HEK293 (cell line): ENCODE results near the gene MINDY2.
A peak's percentile ranks its signal among the peaks of the same experiment; 100 is the strongest.
"Not testable (repeated sequence)": the region's sequence is repeated elsewhere in the genome, so short reads cannot be mapped to it uniquely, and the experiment has no call there.

Source experiments
- CTCF ChIA-PET: fragments of 350-600 bp; formaldehyde crosslinking; extraction: SDS; loops from one replicate; lab custom pipeline; 2021; ENCODE audit warnings: antibody characterized with exemption; lab: Yijun Ruan, JAX
- POLR2A ChIA-PET: fragments of 300-600 bp; formaldehyde crosslinking; extraction: SDS; loops from one replicate; lab custom pipeline; 2020; ENCODE audit warnings: antibody characterized with exemption, inconsistent platforms; lab: Yijun Ruan, JAX
- H3K27ac ChIP-seq: fragments of 200-500 bp; sonication (Bioruptor generic); 2 replicates; pipeline ENCODE4 v1.5.1; 2014; ENCODE audit warnings: low read depth, low read length, control low read depth, inconsistent platforms; ENCODE audit errors: extremely low read depth
- H3K36me3 ChIP-seq, 2 experiments: fragments of 200-500 bp in 1 of 2; sonication (Bioruptor generic) in 1 of 2; 1 replicate in 1 of 2; 2 replicates in 1 of 2; pipeline ENCODE4 v1.5.1; 2014 to 2017; ENCODE audit warnings: inconsistent platforms in 2 of 2, low read length in 2 of 2; ENCODE audit not compliant: control insufficient read depth in 2 of 2, insufficient read depth in 1 of 2
- H3K4me1 ChIP-seq: fragments of 200-500 bp; sonication (Bioruptor generic); 2 replicates; pipeline ENCODE4 v1.5.1; 2014; ENCODE audit warnings: mild to moderate bottlenecking, low read length, inconsistent platforms; ENCODE audit not compliant: control insufficient read depth, insufficient read depth
- H3K4me3 ChIP-seq: 2 replicates; pipeline ENCODE4 v1.5.1; 2011; ENCODE audit warnings: low read depth, mild to moderate bottlenecking, control low read depth, low read length, moderate library complexity
- H3K9me3 ChIP-seq: fragments of 200-500 bp; sonication (Bioruptor generic); 2 replicates; pipeline ENCODE4 v1.5.1; 2014; ENCODE audit warnings: low read depth, low read length, inconsistent platforms; ENCODE audit not compliant: control insufficient read depth, insufficient read depth
- ATF2 ChIP-seq: fragments of 450-650 bp; formaldehyde crosslinking; IDR thresholded peaks from 2 replicates; pipeline ENCODE4 v1.5.1; 2016; ENCODE audit warnings: missing biosample characterization, missing genetic modification characterization, low read depth
- MYNN ChIP-seq: fragments of 450-650 bp; formaldehyde crosslinking; IDR thresholded peaks from 2 replicates; pipeline ENCODE4 v1.5.1; 2016; ENCODE audit warnings: missing biosample characterization, missing genetic modification characterization, borderline replicate concordance
- PATZ1 ChIP-seq: fragments of 450-650 bp; formaldehyde crosslinking; IDR thresholded peaks from 2 replicates; pipeline ENCODE4 v1.5.1; 2016; ENCODE audit warnings: missing biosample characterization, missing genetic modification characterization
- PRDM10 ChIP-seq: fragments of 450-650 bp; formaldehyde crosslinking; IDR thresholded peaks from 2 replicates; pipeline ENCODE4 v1.5.1; 2016; ENCODE audit warnings: missing biosample characterization, missing genetic modification characterization
- PRDM6 ChIP-seq: fragments of 450-650 bp; formaldehyde crosslinking; IDR thresholded peaks from 2 replicates; pipeline ENCODE4 v1.5.1; 2017; ENCODE audit warnings: missing biosample characterization, missing genetic modification characterization
- TRIM28 ChIP-seq: IDR thresholded peaks from 2 replicates; pipeline ENCODE4 v1.6.1; 2011; ENCODE audit warnings: low read length, control low read depth, borderline replicate concordance
- ZBTB48 ChIP-seq: fragments of 450-650 bp; formaldehyde crosslinking; IDR thresholded peaks from 2 replicates; pipeline ENCODE4 v1.5.1; 2016; ENCODE audit warnings: missing biosample characterization, missing genetic modification characterization
- ZFP69B ChIP-seq: fragments of 450-650 bp; formaldehyde crosslinking; IDR thresholded peaks from 2 replicates; pipeline ENCODE4 v1.5.1; 2016; ENCODE audit warnings: missing biosample characterization, missing genetic modification characterization
- ZNF114 ChIP-seq: fragments of 450-650 bp; formaldehyde crosslinking; IDR thresholded peaks from 2 replicates; pipeline ENCODE4 v1.5.0; 2017; ENCODE audit warnings: missing biosample characterization, missing genetic modification characterization
- ZNF132 ChIP-seq: fragments of 450-650 bp; formaldehyde crosslinking; IDR thresholded peaks from 2 replicates; pipeline ENCODE4 v1.5.1; 2017; ENCODE audit warnings: missing biosample characterization, missing genetic modification characterization, borderline replicate concordance
- ZNF2 ChIP-seq: fragments of 450-650 bp; formaldehyde crosslinking; IDR thresholded peaks from 2 replicates; pipeline ENCODE4 v1.5.1; 2016; ENCODE audit warnings: missing biosample characterization, missing genetic modification characterization
- ZNF211 ChIP-seq: fragments of 450-650 bp; formaldehyde crosslinking; IDR thresholded peaks from 2 replicates; pipeline ENCODE4 v1.5.1; 2016; ENCODE audit warnings: low read depth, missing biosample characterization, missing genetic modification characterization
- ZNF350 ChIP-seq: fragments of 450-650 bp; formaldehyde crosslinking; IDR thresholded peaks from 2 replicates; pipeline ENCODE4 v1.5.0; 2017; ENCODE audit warnings: missing biosample characterization, mild to moderate bottlenecking, missing genetic modification characterization
- ZNF354C ChIP-seq: fragments of 450-650 bp; formaldehyde crosslinking; IDR thresholded peaks from 2 replicates; pipeline ENCODE4 v1.5.1; 2016; ENCODE audit warnings: missing biosample characterization, missing genetic modification characterization, low read depth, borderline replicate concordance
- ZNF426 ChIP-seq: fragments of 450-650 bp; formaldehyde crosslinking; IDR thresholded peaks from 2 replicates; pipeline ENCODE4 v1.5.1; 2017; ENCODE audit warnings: missing biosample characterization, missing genetic modification characterization, mild to moderate bottlenecking, inconsistent platforms, moderate library complexity
- ZNF558 ChIP-seq: fragments of 450-650 bp; formaldehyde crosslinking; IDR thresholded peaks from 2 replicates; pipeline ENCODE4 v1.5.1; 2016; ENCODE audit warnings: missing biosample characterization, missing genetic modification characterization
- ZNF561 ChIP-seq: fragments of 450-650 bp; IDR thresholded peaks from 2 replicates; pipeline ENCODE4 v1.5.1; 2018; ENCODE audit warnings: missing biosample characterization, missing genetic modification characterization, borderline replicate concordance
- ZNF600 ChIP-seq: fragments of 450-650 bp; formaldehyde crosslinking; IDR thresholded peaks from 2 replicates; pipeline ENCODE4 v1.5.1; 2016; ENCODE audit warnings: missing biosample characterization, missing genetic modification characterization
- ZNF624 ChIP-seq: fragments of 450-650 bp; formaldehyde crosslinking; IDR thresholded peaks from 2 replicates; pipeline ENCODE4 v1.5.1; 2017; ENCODE audit warnings: missing biosample characterization, missing genetic modification characterization
- ZNF654 ChIP-seq: fragments of 450-650 bp; formaldehyde crosslinking; IDR thresholded peaks from 2 replicates; pipeline ENCODE4 v1.5.1; 2016; ENCODE audit warnings: low read depth, missing biosample characterization, missing genetic modification characterization
- ZNF660 ChIP-seq: fragments of 450-650 bp; IDR thresholded peaks from 2 replicates; pipeline ENCODE4 v1.5.1; 2018; ENCODE audit warnings: missing biosample characterization, mild to moderate bottlenecking, missing genetic modification characterization
- ZNF843 ChIP-seq: fragments of 450-650 bp; formaldehyde crosslinking; IDR thresholded peaks from 2 replicates; pipeline ENCODE4 v1.5.1; 2016; ENCODE audit warnings: missing biosample characterization, missing genetic modification characterization
- ZSCAN16 ChIP-seq: fragments of 450-650 bp; formaldehyde crosslinking; IDR thresholded peaks from 2 replicates; pipeline ENCODE4 v1.5.1; 2016; ENCODE audit warnings: missing biosample characterization, missing genetic modification characterization
- ZSCAN5A ChIP-seq: fragments of 450-650 bp; formaldehyde crosslinking; IDR thresholded peaks from 2 replicates; pipeline ENCODE4 v1.5.1; 2016; ENCODE audit warnings: missing biosample characterization, missing genetic modification characterization

MINDY2 gene

GRCh38 chr15:58766290-58766689 is 4.8 kb upstream of the MINDY2 start (continued):
- TF ChIP-seq ZSCAN5A (tag by site-specific recombination) (no peak), ZNF660 (tag by site-specific recombination) (no peak), PRDM10 (tag by site-specific recombination) (no peak), PATZ1 (tag by site-specific recombination) (no peak), ZNF426 (tag by site-specific recombination) (no peak)
- TF ChIP-seq, all 188 proteins: peak for 0

- H3K9me3 ChIP-seq, CTCF ChIA-PET, POLR2A ChIA-PET, H3K4me1 ChIP-seq, H3K36me3 ChIP-seq, H3K4me3 ChIP-seq, H3K27ac ChIP-seq: not testable (repeated sequence)
Measured at GRCh38 chr15:58768601-58769004, 2.5 kb upstream of the MINDY2 start.

- POLR2A ChIA-PET, result interaction anchor here (0.6 to 2.8 kb wide), 12 partner anchors 10 to 602 kb away, joined by 3 to 62 read pairs (median 4); partner anchors contain the start of genes ADAM10 and MYO1E
- Histone ChIP-seq H3K36me3 (no peaks in the 10 kb centered on the region), H3K9me3 (no peaks in the 10 kb centered on the region), H3K27ac (peak overlapping the region; percentile 44), H3K4me1 (no peaks in the 10 kb centered on the region; the same call in 1 of the 2 replicates), H3K4me3 (peak overlapping the region; percentile 42)
- CTCF ChIA-PET, result interaction anchor here (0.6 to 1.6 kb wide), 4 partner anchors 21 to 95 kb away, joined by 3 to 6 read pairs (median 4); partner anchors contain the start of gene ADAM10
- no peak for TF ChIP-seq ZNF843 (tag by site-specific recombination)
- peak; percentile 49 for TF ChIP-seq ZNF600 (tag by site-specific recombination)
- no peak for TF ChIP-seq MYNN
- no peak for TF ChIP-seq ZSCAN16 (tag by site-specific recombination)
- TF ChIP-seq TRIM28, result no peak
- no peak for TF ChIP-seq ATF2 (tag by site-specific recombination)
- no peak for TF ChIP-seq ZNF211
- TF ChIP-seq ZNF561, result peak; percentile 58; the same call in 1 of the 2 replicates
- TF ChIP-seq ZFP69B (tag by site-specific recombination), result peak; percentile 45; the same call in 1 of the 2 replicates
- peak; percentile 5; the same call in 1 of the 2 replicates for TF ChIP-seq ZNF654 (tag by site-specific recombination)
- no peak for TF ChIP-seq ZNF624 (tag by site-specific recombination)
- TF ChIP-seq ZNF132 (tag by site-specific recombination), result no peak
- TF ChIP-seq ZNF350 (tag by site-specific recombination), result no peak
- TF ChIP-seq ZNF114 (tag by site-specific recombination), result no peak
- TF ChIP-seq ZBTB48 (tag by site-specific recombination), result peak; percentile 26; the same call in 1 of the 2 replicates
- 0 out of 2 replicates have a peak, but pooled peaks have one; percentile 10 for TF ChIP-seq PRDM6
- TF ChIP-seq ZNF2 (tag by site-specific recombination), result peak; percentile 19; the same call in 1 of the 2 replicates
- TF ChIP-seq ZNF558 (tag by site-specific recombination), result no peak
- TF ChIP-seq ZNF354C (tag by site-specific recombination), result no peak
Measured at GRCh38 chr15:58770519-58770856, 614 bp upstream of the MINDY2 start.
